Fibroblast of skin of back (primary cell): ENCODE data around the gene LPAR2.

Source experiments
- DNase-seq: peaks from one replicate; pipeline ENCODE4 v3.0.0-alpha.2; 2013

Gene LPAR2

DNA sequence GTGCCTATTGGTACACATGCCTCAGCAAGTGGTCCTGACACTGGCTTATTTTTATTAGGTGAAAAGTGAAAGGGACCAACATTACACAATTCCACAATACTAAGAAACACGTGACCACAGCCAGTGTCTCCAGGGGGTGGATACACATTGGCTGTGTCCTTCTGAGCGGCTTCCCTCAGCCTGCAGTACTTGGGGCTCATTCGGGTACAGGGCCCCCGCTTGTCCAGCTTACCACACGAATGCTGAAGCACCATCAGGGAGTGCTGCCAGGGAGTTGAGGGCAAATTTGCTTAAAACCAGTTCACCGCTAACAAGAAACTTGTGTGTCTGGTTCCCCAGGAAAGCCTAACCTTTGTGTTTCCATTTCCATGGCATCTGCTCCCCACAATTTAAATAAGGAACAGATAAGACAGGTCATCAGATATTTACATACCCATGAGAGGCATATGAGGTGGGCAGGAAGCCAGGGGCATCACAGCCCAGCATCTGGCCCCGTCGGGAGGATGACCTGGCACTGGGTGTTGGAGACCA lies 32.8 kb downstream of the LPAR2 start:
- no peak for DNase-seq

GRCh38 chr19:19594381-19594780 lies 33.6 kb downstream of the LPAR2 start:
- no peak for DNase-seq

DNA sequence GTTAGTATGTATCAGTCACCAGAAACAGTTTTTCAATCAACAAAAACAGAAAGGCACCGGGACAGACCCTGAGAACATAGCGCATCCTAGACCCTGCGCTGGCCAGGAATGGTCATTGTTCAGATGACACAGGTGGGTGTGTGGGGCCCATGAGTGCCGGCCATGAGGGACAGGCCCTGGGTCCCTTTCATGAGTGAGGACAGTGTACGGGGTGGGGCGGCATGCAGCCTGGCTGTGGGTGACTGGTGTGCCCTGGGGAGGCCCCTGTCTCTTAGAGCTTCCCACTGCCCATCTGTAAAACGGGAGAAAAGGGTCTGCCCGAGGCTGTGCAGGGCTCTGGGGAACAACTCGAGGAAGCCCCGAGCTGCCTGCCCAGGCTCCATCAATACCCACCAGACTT lies 35.3 kb downstream of the LPAR2 start:
- no peak for DNase-seq

- peak; percentile 93 for DNase-seq
Observed at GRCh38 chr19:19591133-19591825, 36.7 kb downstream of the LPAR2 start.

- peak; percentile 17 for DNase-seq
Observed at GRCh38 chr19:19588546-19588945, 39.5 kb downstream of the LPAR2 start.

DNA sequence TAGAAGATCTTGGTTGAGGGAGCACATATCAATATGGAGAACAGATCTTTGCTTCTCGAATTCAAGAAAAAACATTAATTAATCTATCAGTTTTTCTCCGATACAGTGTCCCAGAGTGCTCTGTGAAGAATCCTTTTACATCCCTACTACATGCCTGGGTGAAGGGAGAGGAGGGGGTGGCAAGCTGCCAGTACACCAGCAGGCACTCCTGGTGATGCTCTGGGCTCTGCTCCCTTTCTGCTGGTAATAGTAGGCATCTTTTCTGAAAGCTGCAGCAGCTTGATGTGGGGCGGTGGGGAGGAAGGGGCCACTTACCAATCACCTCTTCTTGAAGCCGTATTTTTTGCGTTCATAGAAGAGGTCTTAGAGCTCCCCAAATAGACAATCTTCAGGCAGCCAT lies 40.2 kb downstream of the LPAR2 start:
- no peak for DNase-seq

DNA sequence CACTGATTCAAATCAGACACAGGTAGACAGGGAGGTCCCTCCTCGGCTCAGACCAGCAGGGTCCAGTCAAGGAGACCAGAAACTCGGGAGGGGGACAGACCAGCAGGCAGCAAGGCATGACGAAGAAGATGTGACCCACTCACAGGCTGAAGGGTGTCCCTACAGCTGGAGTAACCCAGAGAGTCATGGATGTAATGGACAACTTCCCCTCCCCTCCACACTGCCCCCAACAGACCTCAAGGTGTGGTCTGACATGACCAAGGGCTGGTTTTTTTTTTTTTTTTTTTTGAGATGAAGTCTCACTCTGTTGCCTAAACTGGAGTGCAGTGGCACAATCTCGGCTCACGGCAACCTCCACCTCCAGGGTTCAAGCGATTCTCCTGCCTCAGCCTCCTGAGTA lies 43.7 kb downstream of the LPAR2 start:
- no peak for DNase-seq

GRCh38 chr19:19582471-19582870 lies 45.5 kb downstream of the LPAR2 start:
- DNase-seq: no peak

- DNase-seq: no peak
Observed at GRCh38 chr19:19581391-19581790, 46.6 kb downstream of the LPAR2 start.

GRCh38 chr19:19580418-19580817 lies 47.6 kb downstream of the LPAR2 start:
- no peak for DNase-seq

DNA sequence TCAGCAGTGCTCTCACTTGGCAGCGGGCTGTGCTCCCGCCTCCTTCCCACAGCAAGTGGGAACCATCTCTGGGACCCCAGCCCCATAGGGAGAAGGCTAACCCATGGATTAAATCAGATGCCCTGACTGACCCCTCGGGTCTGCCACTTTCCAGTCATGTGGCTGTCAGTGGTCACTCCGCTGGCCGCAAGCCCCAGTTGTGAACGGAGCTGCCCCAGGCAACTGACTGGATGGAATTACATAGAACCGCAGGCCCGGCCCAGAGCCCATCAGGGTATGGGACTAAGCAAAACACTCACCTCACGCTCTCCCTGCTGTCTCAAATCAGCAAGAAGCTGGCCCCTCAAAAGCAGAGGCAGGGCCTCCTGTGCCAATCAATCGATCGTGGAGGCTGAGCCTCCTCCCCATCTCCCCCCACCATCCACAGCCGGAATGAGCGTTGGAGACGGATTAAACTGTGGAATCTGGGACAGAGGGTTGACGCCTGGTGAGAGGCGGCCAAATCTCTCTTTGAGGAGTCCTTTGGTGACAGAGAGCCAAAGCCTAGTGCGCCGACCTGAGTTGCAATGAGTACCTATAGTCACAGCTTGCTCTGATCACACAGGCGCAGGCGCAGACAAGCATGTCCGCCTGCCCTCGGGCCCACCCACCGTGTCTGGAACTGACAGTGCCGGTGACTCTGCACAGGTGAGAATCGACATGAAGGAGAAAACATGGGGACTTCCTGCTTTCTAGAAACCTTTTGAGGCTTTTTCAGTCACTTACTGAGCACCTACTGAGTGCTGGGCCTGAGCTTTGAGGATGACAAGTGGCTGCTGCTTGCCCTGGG lies 48.3 kb downstream of the LPAR2 start:
- DNase-seq: no peak

- DNase-seq: no peak
Observed at GRCh38 chr19:19578252-19578651, 49.8 kb downstream of the LPAR2 start.

GRCh38 chr19:19575411-19575810 lies 52.6 kb downstream of the LPAR2 start:
- no peak for DNase-seq
